Smooth muscle cell (in vitro differentiated cells): ENCODE data around the gene HS6ST1. TPM values are rescaled to one million over a fixed set of nuclear protein-coding genes. Genes with fewer than 3 reads are reported as not detected.
"Not testable (repeated sequence)": the region's sequence is repeated elsewhere in the genome, so short reads cannot be mapped to it uniquely, and the experiment has no call there.

Source experiments
- DNase-seq: peaks from one replicate; lab custom pipeline; 2025; ENCODE audit not compliant: unreplicated experiment; lab: John Stamatoyannopoulos, UW
- H2AFZ ChIP-seq: fragments of 200-600 bp; sonication (generic); 2 replicates; pipeline ENCODE4 v1.6.0; 2016; ENCODE audit warnings: antibody characterized with exemption, low read depth, mild to moderate bottlenecking
- H3F3A ChIP-seq: fragments of 200-600 bp; sonication (generic); 2 replicates; pipeline ENCODE4 v1.6.0; 2017; ENCODE audit warnings: antibody characterized with exemption, low read depth
- H3K27ac ChIP-seq: fragments of 200-600 bp; sonication (generic); 2 replicates; pipeline ENCODE4 v1.5.1; 2016; ENCODE audit warnings: low read depth, mild to moderate bottlenecking
- H3K27me3 ChIP-seq: fragments of 200-600 bp; sonication (generic); 2 replicates; pipeline ENCODE4 v1.6.1; 2016; ENCODE audit warnings: low read depth, mild to moderate bottlenecking
- H3K36me3 ChIP-seq: fragments of 200-600 bp; sonication (generic); 2 replicates; pipeline ENCODE4 v1.5.1; 2016; ENCODE audit warnings: low read depth
- H3K4me1 ChIP-seq: fragments of 200-600 bp; sonication (generic); 2 replicates; pipeline ENCODE4 v1.5.1; 2016; ENCODE audit warnings: low read depth
- H3K4me2 ChIP-seq: fragments of 200-600 bp; sonication (generic); 2 replicates; pipeline ENCODE4 v1.6.0; 2016; ENCODE audit warnings: mild to moderate bottlenecking
- H3K4me3 ChIP-seq: fragments of 200-600 bp; sonication (generic); 2 replicates; pipeline ENCODE4 v1.5.1; 2016; ENCODE audit warnings: mild to moderate bottlenecking
- H3K79me2 ChIP-seq: fragments of 200-600 bp; sonication (generic); 2 replicates; pipeline ENCODE4 v1.6.0; 2016; ENCODE audit warnings: low read depth, mild to moderate bottlenecking
- H3K9ac ChIP-seq: fragments of 200-600 bp; sonication (generic); 2 replicates; pipeline ENCODE4 v1.6.0; 2016; ENCODE audit warnings: low read depth
- H3K9me3 ChIP-seq: fragments of 200-600 bp; sonication (generic); replicated peaks from 2 replicates; pipeline ENCODE4 v1.5.1; 2016; ENCODE audit warnings: low read depth
- H4K20me1 ChIP-seq: fragments of 200-600 bp; sonication (generic); 2 replicates; pipeline ENCODE4 v1.6.0; 2016; ENCODE audit warnings: low read depth
- WGBS: methylation state at CpG from one replicate; pipeline ENCODE4 v1.1.7; 2016; ENCODE audit warnings: low lambda C conversion rate; 5-methylcytosine and 5-hydroxymethylcytosine counted together
- polyA plus RNA-seq: library from polyadenylated mRNA; unstranded; fragments of >200 nt; fragmentation: Nextera tagmentation; extraction: Ambion mirVana; gene quantifications from 2 replicates; pipeline ENCODE4 v1.2.1, GENCODE V29; 2016
- total RNA-seq: library from RNA; depleted of rRNA; stranded (reverse); fragments of >200 nt; gene quantifications from 2 replicates; pipeline ENCODE4 v1.2.3, GENCODE V29; 2014
- TF ChIP-seq, protein P1 (sequence below): fragments of 200-600 bp; sonication (generic); IDR thresholded peaks from 2 replicates; pipeline ENCODE4 v1.5.1; 2017; ENCODE audit warnings: borderline replicate concordance, mild to moderate bottlenecking, antibody characterized with exemption; ENCODE audit not compliant: insufficient read depth, poor library complexity, severe bottlenecking

The HS6ST1 gene
- total and polyA plus RNA-seq, 2 experiments from 2014 or later = 9.3 to 13.0 TPM

GRCh38 chr2:128269990-128270671 is 48.5 kb downstream of the HS6ST1 start:
- Histone ChIP-seq H4K20me1 (peaks cover 4% of the 10 kb centered on the region), H3K4me1 (no peaks in the 10 kb centered on the region), H3K4me2 (no peak overlapping the region), H3K9ac (no peak overlapping the region), H3K27ac (no peak overlapping the region), H3K79me2 (no peaks in the 10 kb centered on the region), H3K4me3 (no peak overlapping the region), H2AFZ (no peak overlapping the region), H3K27me3 (no peaks in the 10 kb centered on the region), H3K9me3 (no peaks in the 10 kb centered on the region), H3K36me3 (no peaks in the 10 kb centered on the region), H3F3A (no peaks in the 10 kb centered on the region)
- WGBS = 93% methylated on average over 15 of the region's 16 CpGs
- TF ChIP-seq, protein P1, sequence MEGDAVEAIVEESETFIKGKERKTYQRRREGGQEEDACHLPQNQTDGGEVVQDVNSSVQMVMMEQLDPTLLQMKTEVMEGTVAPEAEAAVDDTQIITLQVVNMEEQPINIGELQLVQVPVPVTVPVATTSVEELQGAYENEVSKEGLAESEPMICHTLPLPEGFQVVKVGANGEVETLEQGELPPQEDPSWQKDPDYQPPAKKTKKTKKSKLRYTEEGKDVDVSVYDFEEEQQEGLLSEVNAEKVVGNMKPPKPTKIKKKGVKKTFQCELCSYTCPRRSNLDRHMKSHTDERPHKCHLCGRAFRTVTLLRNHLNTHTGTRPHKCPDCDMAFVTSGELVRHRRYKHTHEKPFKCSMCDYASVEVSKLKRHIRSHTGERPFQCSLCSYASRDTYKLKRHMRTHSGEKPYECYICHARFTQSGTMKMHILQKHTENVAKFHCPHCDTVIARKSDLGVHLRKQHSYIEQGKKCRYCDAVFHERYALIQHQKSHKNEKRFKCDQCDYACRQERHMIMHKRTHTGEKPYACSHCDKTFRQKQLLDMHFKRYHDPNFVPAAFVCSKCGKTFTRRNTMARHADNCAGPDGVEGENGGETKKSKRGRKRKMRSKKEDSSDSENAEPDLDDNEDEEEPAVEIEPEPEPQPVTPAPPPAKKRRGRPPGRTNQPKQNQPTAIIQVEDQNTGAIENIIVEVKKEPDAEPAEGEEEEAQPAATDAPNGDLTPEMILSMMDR = no peak
- DNase-seq = no peak

GRCh38 chr2:128269063-128269989 is 49.3 kb downstream of the HS6ST1 start:
- no peak overlapping the region for H3K4me3 ChIP-seq
- no peak for DNase-seq
- H3K9me3 ChIP-seq = no peaks in the 10 kb centered on the region
- TF ChIP-seq, protein P1 = no peak
- no peaks in the 10 kb centered on the region for H3K4me1 ChIP-seq
- H3K27me3 ChIP-seq = no peaks in the 10 kb centered on the region
- no peak overlapping the region for H2AFZ ChIP-seq
- 96% methylated on average over 25 of the region's 27 CpGs for WGBS
- H3K79me2 ChIP-seq = no peaks in the 10 kb centered on the region
- no peak overlapping the region for H3K27ac ChIP-seq
- H3K4me2 ChIP-seq = no peak overlapping the region
- no peaks in the 10 kb centered on the region for H3F3A ChIP-seq
- no peak overlapping the region for H3K9ac ChIP-seq
- H3K36me3 ChIP-seq = no peaks in the 10 kb centered on the region
- peaks cover 4% of the 10 kb centered on the region for H4K20me1 ChIP-seq

DNA sequence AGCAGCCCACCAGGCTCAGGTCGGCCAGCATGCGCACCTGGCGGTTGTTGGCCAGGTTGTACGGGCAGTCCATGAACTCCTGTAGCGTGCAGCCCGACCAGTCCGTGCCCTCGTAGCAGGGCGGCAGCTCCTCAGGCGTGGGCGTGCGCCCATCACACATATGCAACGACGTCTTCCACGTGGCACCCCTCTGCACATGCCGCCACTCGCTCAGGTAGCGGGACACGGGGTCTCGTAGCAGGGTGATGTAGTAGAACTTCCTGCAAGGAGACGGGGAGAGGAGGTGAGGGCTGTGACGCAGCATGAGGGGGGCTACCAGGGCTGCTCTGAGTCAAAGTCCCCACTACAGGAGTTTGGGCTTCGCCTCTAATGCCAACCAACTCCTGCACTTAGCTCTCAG is 50.1 kb downstream of the HS6ST1 start:
- 99% methylated on average over 18 of the region's 23 CpGs for WGBS
- H3K27ac ChIP-seq, H3K36me3 ChIP-seq, H3K79me2 ChIP-seq, H3K27me3 ChIP-seq, H3F3A ChIP-seq, H3K9me3 ChIP-seq, H3K4me2 ChIP-seq, DNase-seq, H4K20me1 ChIP-seq, H3K4me1 ChIP-seq, H3K4me3 ChIP-seq, H2AFZ ChIP-seq, H3K9ac ChIP-seq: not testable (repeated sequence)

DNA sequence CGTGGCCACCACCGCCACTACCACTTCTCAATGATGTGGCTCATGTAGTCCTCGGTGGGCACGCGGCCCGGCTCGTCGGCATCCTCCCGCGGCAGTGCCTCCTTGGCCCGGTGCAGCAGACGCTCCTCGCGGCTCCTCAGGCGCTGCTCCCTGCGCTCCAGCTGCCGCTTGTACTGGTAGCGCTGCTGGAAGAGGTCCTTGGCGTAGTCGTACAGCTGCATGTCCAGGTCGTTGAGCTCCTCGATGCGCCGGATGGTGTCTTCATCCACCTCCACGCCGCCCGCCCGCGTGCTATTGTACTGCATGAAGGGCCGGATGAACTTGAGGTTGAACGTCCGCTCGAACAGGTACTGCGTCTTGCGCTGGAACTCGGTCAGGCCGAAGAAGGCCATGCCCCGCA is 50.5 kb downstream of the HS6ST1 start:
- 100% methylated on average over 13 of the region's 38 CpGs for WGBS
- H3K27ac ChIP-seq, H3K9me3 ChIP-seq, H3K79me2 ChIP-seq, DNase-seq, H3K27me3 ChIP-seq, H3K4me1 ChIP-seq, H2AFZ ChIP-seq, H3K9ac ChIP-seq, H3K4me2 ChIP-seq, H3K36me3 ChIP-seq, H3K4me3 ChIP-seq, H3F3A ChIP-seq, H4K20me1 ChIP-seq: not testable (repeated sequence)

GRCh38 chr2:128267649-128268048 is 51.0 kb downstream of the HS6ST1 start:
- not testable (repeated sequence) for H3F3A ChIP-seq, H3K27ac ChIP-seq, H3K4me1 ChIP-seq, DNase-seq, H4K20me1 ChIP-seq, H3K79me2 ChIP-seq, H2AFZ ChIP-seq, H3K9ac ChIP-seq, H3K27me3 ChIP-seq, H3K4me3 ChIP-seq, H3K36me3 ChIP-seq, H3K4me2 ChIP-seq, H3K9me3 ChIP-seq
- WGBS = 98% methylated on average over 11 of the region's 11 CpGs

- H3K27me3 ChIP-seq, H3K27ac ChIP-seq, H3F3A ChIP-seq, H3K79me2 ChIP-seq, H4K20me1 ChIP-seq, H3K4me1 ChIP-seq, H2AFZ ChIP-seq, H3K9ac ChIP-seq, H3K9me3 ChIP-seq, DNase-seq, H3K36me3 ChIP-seq, H3K4me2 ChIP-seq, H3K4me3 ChIP-seq: not testable (repeated sequence)
- 94% methylated on average over 7 of the region's 9 CpGs for WGBS
These were observed 51.5 kb downstream of the HS6ST1 start for GRCh38 chr2:128267197-128267596.

- H3K4me1 ChIP-seq, H3K9me3 ChIP-seq, H3K79me2 ChIP-seq, H3K4me3 ChIP-seq, H4K20me1 ChIP-seq, H3K27ac ChIP-seq, H3K4me2 ChIP-seq, H3K9ac ChIP-seq, H2AFZ ChIP-seq, H3F3A ChIP-seq, DNase-seq, H3K36me3 ChIP-seq, H3K27me3 ChIP-seq: not testable (repeated sequence)
- WGBS = 96% methylated on average over 8 of the region's 8 CpGs
These were observed 52.2 kb downstream of the HS6ST1 start for GRCh38 chr2:128266463-128266862.
